DMS114 treated with DMSO at 0.1 percent for 48 hours (cell line): ENCODE measurements around the gene SCN3B.

Experiments
- DNase-seq: peaks from one replicate; lab custom pipeline; 2025; ENCODE audit not compliant: unreplicated experiment; lab: John Stamatoyannopoulos, UW

The SCN3B gene

DNA sequence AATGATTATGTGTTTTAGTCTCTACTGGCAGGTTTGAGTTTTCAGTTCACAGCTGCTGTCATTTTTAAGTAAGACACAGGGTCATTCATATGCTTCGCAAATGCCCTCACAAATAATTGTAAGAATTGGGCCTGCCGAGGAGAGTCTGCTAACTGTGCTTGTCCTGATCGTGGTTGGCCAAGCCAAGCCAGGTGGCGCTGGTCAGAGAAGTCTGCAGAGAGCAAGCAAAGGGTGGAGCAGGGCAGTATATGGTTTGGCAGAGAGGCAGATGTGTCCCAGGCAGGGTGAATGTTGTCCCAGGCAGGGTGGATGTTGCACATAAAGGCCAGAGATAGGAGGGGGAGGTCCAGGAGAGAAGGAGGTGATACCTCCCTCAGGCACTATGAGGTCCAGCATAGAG is 52.7 kb downstream of the SCN3B start:
- no peak for DNase-seq

- DNase-seq, result no peak
Measured at GRCh38 chr11:123601136-123601535, 53.3 kb downstream of the SCN3B start.

DNA sequence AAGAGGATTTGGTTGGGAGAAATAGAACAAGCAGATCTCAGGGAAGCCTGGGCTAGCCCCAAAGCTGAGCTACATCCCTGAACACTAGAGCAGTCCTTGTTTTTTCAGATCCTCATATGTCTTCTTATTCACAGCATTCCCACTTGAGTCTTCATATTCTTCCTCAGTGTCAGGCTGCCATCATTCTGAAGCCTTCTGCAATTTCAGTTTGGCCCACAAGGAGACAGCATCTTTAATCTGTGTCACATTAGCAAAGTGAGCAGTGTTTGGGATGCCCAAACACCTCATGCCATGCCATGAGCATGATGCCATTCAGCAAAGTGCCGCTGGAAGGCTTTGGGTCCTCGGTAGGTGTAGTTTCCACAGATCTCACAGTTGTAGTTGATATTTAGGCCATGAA is 56.6 kb downstream of the SCN3B start:
- no peak for DNase-seq

DNA sequence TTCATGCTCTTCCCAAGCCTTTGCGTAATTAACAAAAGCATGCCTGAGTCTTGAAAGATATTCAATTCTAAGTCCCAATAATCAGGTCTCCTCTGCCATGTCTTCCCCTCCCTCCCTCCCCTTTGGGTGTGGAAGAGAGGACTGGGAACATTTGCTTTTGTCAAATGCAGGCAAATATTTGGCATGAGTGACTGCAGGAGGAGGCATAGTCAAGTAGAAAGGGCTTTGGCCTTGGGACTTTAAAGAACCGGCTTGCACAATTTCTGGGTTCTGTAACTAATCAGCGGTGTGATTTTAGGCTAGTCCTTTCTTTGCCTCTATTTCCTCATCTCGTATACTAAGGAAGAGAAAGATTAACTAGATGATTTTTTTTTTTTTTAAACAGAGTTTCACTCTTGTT is 59.5 kb downstream of the SCN3B start:
- DNase-seq, result no peak

GRCh38 chr11:123594188-123594901 is 60.1 kb downstream of the SCN3B start:
- DNase-seq, result no peak

DNA sequence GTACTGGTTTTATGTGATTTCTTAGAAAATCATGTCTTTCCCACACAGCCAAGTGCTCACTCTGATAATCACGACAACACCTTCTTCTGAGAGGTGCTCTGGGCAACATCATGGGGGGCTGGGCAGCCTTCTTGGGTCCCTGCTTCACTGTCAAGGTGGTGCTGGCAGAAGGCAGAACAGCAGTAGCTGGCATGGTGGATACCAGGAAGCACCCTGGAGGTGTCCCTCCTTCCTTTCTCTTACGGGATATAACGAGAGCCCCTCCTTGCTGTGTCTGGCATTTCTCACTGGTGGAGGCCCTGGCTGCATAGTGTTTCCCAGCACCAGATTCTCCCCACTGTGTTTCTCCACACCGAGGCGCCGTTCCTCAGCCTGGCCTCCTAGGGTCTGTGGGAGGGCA is 60.9 kb downstream of the SCN3B start:
- no peak for DNase-seq

DNA sequence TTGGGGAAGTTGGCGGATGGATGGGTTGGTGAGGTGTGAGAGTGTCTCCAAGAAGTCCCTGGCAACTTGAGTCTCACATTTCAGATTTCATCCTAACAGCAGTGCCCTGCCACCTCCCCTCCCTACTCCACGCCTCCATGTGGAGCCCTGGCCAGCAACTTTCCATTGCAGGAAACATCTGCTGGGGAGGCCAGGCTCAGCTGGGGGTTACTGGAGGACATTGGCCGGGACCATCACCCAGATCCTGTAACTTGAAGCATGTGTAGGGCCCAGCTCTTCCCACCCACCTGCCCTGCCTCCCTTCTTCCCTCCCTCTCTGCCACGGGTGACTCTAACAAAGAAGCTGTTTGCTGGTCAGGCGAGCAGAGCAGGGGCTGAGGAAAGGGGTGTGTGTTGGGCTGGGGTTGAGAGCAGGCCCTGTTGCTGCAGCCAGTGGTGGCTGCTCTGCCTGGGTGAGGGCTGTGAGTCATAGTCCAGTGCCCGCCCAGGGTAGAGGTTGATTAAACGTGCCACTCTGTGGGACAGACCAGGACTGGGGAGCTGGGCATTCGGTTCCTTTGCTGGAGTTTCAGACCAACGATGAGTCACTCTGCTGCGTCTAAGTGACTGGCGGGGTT is 64.0 kb downstream of the SCN3B start:
- DNase-seq, result no peak

DNA sequence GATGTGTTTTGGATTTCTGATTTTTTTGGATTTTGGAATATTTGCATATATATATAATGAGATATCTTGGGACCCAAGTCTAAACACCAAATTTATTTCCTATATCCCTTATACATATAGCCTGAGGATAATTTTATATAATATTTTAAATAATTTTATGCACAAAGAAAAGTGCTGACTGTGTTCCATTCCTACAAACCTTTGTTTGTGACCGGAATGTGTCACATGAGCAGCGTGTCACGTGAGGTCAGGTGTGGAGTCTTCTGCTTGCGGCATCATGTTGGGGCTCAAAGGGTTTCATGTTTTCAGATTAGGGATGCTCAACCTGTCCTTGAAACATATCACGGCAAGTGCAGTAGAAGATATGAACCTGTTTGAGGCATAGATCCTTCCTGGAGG is 65.6 kb downstream of the SCN3B start:
- DNase-seq, result no peak

DNA sequence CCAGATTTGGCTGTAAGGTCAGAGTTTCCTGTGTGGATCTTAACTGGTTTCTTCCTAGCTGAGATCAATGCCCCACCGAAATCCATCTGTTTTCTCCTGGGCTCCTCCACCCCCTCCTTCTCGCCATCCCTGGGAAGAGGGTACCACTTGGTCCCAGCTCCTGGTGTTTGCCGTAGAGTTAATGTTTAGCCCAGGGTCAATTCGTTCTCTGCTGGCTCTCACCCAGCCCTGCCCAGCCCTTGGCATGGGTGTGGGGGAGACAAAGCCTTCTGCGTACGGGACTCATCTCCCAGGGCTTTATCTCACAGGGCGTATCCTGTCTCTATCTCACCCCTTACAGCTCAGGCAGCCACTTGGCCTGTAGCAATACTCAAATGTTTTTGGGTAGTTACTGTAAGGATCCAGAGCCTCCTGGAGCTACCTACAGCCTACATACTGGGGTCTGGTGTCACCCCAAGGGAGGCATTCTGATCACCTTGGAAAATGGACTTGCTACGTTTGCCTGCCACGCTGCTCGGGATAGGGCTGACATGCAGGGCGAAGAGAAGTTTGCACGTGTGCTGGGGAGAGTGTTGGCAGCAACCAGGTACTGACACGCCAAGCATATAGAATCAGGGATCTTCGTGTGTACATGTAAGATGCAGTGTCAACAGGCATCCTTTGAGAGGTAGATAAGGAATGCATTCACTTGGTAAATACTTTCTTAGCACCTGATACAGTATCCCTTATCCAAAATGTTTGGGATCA is 66.1 kb downstream of the SCN3B start:
- no peak for DNase-seq

DNA sequence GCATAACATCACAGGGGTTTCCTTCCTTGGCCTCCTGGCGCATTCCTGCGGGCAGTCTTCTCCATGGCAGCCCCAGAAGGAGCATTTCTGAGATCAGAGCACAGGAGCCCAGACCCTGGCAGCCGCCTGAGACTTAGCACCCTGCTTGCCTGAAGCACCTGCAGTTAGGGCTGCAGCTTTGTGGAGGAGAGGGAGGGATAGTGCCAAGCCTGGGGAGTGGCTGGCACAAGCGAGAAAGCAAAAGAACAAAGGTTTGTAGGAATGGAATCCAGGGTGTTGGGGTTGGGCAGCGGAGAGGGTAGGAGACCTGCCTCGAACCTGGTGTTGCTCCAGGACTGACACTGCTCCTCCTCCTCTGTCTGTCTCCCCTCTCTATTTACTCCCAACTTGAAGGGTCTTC is 66.9 kb downstream of the SCN3B start:
- DNase-seq, result no peak

GRCh38 chr11:123587044-123587443 is 67.4 kb downstream of the SCN3B start:
- DNase-seq, result no peak

DNA sequence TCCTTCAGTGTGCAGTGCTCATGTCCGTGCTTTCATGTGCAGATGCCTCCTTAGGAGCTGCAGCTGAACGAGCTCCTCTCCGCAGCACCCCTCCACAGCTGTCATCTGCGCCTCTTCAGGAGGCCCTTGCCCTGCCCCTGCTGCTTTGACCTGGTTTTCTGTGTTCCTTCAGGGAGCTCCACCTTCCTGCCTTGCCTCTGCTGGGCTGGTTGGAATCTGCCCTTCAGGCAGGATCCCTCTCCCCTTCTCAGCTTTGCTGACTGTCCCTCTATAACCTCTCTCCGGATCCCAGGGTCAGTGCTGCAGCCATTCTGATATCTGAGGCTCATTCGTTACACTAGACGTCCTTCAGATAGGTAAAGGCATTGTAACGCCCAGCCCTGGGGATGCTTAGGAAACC is 67.9 kb downstream of the SCN3B start:
- DNase-seq, result no peak

DNA sequence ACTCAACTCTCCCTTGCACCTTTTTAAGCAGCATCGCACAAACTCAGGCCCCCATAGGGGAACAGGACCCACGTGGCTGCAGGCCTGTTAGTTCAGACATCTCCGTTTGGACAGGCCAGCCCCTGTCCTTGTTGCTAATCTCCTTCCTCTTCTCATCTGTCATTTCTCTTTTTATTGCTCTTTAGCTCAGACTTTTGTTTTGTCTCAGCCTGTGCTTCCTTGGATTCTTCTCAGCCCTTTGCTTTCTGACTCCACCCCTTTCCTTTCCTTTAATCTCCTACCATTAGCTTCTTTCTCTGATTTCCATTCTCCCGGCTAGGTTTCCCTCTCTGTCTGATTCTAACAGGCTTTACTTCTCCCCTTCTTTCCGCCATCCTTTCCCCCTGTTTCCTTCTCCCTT is 68.7 kb downstream of the SCN3B start:
- DNase-seq, result no peak

- DNase-seq, result no peak
Measured at GRCh38 chr11:123585206-123585605, 69.2 kb downstream of the SCN3B start.

DNA sequence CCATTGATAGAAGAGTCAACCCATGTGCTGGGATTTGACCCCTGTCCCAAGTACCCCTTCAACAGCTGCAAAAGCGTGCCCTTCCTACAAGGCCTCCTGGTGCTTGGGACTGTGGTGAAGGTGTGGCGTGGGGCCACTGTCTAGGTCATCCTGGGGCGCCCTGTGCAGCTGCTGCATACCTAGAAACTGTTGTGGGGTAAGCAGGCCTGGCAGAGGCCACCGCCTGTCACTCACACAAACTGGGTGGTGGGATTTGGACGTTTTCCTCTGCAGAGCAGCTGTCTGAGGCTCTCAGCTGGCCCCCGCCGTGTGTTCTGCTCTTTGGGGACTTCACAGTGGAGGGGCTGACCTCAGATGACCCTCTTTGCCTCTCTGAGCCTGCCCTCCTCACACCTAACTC is 69.7 kb downstream of the SCN3B start:
- no peak for DNase-seq

DNA sequence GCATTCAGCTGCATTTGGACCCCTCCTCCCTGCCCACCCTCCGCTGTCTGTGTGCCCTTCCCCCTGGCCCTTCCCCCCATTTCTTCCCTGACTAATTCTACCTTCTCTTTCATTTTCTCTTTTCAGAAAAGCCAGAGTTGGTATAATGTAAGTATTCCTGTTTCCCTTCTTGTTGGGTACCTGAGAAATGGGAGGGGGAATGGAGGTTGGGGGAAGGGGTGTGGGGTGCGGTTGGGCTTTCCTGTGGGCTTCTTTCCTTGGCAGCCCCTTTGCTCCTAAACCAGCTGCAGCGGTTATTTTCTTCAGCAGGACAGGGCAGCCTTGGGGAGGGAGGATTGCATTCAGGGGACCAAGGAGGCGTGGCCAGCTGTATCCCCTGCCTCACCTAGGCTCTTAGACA is 70.2 kb downstream of the SCN3B start:
- DNase-seq, result no peak

DNA sequence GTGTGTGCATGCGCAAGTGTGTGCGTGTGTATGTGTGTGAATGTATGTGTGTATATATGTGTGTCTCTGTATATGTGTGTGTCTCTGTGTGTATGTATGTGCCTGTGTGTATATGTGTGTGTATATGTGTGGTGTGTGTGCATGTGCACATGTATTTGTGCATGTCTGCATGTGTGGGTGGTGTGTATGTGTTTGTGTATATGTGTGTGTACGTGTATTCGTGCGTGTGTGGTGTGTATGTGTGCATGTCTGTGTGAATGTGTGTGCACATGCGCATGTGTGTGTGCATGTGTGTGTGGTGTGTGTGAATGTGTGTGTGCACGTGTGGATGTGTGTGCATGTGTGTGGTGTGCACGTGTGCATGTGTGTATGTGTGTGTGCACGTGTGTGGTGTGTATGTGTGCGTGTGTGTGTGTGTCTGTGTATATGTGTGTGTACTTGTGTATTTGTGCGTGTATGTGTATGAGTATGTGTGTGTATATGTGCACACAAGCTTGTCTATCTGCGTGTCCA is 71.4 kb downstream of the SCN3B start:
- DNase-seq, result no peak

GRCh38 chr11:123581651-123582399 is 72.6 kb downstream of the SCN3B start:
- no peak for DNase-seq

DNA sequence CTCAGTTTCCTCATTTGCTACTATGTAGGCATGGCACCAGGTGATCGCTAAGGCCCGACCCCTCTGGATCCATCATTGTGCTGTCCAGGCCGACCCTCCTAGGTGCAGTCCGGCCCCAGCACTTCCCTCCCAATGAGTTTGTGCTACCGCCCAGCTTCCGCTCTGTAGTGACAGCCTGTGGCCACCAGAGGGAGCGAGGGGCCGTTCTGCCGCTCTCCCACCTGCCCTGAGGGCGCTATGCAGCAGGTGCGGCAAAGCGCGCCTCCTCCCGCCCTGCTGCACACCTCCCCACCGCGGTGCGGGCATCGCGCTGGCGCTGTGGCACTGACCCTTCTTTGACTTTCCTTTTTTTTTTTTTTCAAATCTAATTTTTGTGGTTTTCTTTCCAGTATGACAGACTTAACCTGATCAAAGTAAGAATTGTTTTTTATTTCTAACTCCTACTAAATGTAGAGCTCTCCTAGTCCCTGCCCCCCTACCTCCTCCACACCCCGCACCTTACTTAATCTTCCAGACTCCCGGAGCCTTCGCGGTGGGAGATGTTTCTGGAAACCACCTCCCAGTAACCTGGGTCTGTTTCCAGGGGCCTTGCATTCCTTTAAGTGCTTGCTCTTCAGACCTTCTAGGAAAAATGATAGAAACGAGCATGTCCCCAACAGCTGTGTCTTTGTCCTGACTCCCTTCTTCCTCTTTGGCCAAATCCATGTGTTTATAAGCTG is 73.7 kb downstream of the SCN3B start:
- DNase-seq, result peak; percentile 3

GRCh38 chr11:123580137-123580536 is 74.3 kb downstream of the SCN3B start:
- DNase-seq, result no peak

- no peak for DNase-seq
Measured at GRCh38 chr11:123579482-123579812, 75.0 kb downstream of the SCN3B start.
